Measurements from ENCODE around the gene IFIT2.
"Not testable (repeated sequence)": the region's sequence is repeated elsewhere in the genome, so short reads cannot be mapped to it uniquely, and the experiment has no call there.

Gene IFIT2

DNA sequence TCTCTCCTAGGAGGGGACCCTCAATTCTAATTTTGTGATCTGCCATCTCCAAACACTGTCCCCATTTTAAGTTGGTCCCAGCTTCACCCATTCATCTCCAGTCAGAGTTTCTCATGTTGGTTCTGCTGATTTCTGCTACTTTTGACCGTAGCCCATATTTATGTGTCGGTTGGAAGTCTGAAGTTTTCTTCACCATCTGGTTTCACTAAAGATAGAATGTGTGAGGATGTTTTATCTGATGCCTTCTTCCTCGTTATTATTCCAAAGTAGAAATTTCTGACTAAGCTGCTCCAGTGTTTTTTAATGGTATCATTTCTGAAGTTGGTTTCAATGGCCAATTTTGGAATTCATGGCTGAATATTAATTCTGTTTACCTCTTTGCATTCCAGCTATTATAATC lies 21.3 kb upstream of the IFIT2 start:
- DNase-seq: no peak

DNA sequence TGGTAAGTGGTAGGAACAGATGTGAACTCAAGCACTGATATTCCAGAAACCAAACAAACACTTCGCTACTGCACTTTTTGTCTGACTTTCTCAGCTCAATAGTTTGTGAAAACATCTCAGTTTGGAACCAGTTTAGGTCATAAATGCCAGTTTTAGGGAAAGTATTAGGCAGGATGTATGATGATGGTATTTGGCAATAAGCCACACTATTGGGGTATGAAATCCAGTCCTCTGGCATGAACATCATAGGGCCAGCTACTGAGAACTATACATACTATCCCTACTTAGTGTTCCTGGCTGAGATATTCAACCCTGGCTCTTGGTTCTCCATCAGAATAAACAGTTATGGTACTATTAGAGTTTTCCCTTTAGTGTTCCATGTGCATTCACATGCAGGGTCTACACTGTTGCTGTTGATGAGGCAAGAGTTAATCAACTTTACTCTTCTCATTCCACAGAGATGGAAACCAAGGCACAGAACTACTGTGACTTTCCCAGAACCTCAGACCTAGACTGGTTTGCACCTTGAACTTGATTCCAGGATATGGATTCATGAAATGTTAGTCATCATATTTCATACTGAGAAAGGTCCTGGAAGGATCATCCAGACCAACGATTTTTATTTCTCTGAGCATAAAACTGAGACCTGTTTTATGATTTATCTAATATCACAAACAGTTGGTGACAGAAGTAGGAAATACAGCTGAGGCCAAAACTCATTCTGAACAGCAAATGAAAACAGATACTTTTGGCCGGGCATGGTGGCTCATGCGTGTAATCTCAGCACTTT lies 20.0 kb upstream of the IFIT2 start:
- DNase-seq: no peak

DNA sequence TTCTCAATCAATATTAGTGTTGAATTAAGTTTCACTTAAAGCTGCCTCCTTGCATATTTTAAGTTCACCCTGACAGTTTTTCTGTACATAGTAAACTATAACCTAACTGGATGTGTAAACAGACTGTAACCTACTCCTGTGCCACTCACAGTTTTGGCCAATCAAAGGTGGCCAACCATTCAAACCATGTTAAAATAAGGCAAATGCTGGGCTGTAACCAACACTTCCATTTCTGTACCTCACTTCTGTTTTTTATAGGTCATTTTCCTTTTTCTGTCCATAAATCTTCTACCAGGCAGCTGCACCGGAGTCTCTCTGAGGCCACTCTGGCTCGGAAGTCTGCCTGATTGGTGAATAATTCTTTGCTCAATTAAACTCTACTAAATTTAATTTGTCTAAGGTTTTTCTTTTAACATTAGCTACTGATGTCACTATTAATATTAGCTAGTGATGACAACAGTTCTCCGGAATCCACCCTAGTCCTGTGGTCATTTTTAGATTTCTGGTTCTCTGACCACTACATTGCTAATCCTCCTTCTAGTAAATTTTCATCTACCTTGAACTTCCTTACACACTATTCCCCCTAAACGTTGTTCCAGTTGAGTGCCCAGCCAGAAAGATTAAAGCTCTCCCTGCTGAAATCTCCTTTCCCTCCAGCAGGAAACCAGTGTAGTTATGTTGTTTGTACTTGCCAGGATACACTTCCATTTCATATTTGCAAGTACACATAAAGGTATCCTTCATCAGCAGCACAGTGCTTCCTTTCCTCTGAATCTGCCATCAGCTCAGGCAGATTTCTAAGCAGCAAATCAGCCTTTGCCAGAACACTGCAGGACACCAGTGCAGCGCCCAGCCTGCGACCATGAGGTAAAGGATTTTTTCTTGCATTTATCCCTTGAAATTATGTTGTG lies 18.6 kb upstream of the IFIT2 start:
- no peak for DNase-seq

DNA sequence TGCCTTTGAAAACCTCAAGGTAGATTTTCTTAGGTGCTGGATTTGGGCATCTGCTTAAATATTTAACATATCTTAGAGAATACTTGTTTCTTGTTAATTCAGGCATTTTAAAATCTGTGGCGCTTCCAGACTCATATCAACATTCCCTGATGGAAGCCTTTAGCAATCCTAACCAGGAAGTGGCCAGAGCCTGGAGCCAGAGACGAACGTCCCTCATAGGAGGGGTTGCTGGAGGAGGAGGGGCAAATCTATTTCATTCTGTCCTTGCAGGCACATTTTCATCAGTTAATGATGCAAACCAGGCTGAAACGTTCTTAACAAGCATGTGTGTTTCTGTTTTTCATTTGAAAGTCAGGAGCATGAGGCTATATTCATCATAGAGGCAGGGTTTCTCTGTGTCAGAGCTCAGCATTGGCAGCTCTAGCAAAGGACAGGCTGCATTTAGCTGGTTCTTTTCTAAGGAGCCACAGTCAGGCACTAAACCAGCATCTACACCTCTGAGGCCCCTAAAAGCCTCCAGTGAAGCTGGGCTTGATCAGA lies 17.8 kb upstream of the IFIT2 start:
- DNase-seq: no peak

DNA sequence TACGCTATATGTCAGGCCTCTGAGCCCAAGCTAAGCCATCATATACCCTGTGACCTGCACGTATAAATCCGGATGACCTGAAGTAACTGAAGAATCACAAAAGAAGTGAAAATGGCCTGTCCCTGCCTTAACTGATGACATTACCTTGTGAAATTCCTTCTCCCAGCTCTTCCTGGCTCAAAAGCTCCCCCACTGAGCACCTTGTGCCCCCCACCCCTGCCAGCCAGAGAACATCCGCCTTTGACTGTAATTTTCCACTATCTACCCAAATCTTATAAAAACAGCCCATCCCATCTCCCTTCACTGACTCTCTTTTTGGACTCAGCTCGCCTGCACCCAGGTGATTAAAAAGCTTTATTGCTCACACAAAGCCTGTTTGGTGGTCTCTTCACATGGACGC lies 17.1 kb upstream of the IFIT2 start:
- not testable (repeated sequence) for DNase-seq

DNA sequence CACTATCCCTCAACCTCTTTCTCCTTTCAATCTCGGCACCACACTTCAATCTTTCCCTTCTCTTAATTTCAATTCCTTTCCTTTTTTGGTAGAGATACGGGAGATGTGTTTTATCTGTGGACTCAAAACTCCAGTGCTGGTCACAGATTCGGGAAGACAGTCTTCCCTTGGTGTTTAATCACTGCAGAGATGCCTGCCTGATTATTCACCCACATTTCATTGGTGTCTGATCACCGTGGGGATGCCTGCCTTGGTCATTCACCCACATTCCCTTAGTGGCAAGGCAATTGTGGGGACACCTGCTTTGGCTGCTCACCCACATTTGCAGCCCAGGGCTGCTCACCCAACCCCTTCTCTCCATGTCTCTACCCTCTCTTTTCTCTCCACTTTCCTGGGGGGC lies 16.5 kb upstream of the IFIT2 start:
- DNase-seq: not testable (repeated sequence)

DNA sequence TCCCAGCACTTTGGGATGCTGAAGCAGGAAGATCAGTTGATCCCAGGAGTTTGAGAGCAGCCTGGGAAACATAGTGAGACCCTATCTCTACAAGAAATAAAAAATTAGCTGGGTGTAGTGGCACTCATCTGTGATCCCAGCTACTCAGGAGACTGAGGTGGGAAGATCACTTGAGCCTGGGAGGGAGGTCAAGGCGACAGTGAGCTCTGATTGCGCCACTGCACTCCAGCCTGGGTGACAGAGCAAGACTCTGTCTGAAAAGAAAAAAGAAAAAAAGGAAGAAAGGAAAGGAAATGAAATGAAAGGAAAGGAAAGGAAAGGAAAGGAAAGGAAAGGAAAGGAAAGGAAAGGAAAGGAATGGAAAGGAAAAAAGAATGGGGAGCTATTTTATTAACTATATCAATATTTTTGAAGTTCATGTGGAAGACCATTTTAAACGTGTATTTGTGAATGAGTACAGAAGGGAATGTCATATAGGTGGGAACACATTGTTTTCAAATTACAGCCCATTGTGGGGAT lies 7.1 kb upstream of the IFIT2 start:
- no peak for DNase-seq

DNA sequence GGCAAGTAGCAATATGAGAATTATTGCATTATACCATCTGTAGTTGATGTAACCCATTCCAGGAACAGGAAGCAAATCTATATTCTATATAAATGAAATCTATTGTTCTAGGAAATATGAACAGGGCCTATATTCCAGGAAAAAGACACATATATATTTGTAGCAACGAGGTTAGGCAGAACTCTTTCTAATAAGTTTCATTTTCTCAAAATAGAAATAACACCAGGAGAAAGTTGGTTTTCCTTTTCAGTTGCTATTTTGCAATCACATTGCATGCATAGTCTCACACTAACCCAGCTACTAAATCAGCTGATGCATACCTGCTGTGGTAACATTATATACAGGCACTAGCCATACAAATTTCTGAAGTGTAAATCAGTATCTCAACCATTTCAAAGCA lies 6.2 kb upstream of the IFIT2 start:
- peak; percentile 43 for DNase-seq

DNA sequence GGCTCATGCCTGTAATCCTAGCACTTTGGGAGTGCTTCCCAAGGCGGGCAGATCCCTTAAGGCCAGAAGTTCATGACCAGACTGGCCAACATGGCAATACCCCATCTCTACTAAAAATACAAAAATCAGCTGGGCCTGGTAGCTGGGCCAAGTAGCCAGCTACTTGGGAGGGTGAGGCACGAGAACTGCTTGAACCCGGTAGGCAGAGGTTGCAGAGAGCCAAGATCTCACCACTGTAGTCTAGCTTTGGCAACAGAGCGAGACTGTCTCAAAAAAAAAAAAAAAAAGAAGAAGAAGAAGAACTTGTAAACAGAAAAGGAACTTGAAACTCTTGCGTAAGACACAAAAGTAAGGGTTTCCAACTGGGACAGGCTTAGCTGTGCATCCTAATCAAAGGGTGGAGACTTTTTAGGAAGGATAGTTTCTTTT lies 5.6 kb upstream of the IFIT2 start:
- DNase-seq: no peak

DNA sequence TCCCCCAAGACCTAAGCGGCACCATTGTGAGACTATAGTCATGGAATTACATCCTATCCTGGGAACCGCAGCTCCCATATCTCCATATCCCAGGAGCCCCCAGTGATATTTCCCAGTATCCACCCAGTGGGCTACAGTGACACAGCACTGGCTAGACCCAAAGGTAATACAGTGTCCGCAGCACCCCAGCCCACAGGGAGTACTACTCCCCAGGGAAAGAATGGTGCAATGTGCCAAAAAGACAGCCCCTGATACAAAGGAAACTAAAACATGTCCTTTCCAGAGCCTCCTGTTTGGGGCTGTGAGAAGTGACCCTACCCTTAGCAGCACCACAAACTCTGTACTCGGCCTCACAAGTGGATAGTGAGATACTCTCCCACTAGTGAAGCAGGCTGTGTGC lies 4.5 kb upstream of the IFIT2 start:
- no peak for DNase-seq

DNA sequence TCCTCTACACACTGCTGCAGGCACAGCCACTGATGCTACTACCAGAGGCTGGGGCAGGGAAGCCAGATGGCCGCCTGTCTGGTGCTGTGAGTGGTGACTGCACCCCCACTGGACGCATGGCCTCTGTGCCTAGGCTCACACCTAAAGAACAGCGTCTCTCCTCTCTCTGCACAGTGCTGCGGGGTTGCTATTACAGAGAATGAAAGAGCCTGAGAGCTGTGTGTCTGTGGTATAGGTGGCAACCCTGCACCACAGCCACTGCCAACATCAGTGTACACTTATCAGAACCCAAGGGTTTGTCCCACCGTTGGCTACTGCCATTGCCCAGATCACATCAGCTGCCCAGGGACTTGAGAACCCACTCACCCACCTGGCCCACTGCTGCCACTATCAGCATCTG lies 4.1 kb upstream of the IFIT2 start:
- DNase-seq: no peak

DNA sequence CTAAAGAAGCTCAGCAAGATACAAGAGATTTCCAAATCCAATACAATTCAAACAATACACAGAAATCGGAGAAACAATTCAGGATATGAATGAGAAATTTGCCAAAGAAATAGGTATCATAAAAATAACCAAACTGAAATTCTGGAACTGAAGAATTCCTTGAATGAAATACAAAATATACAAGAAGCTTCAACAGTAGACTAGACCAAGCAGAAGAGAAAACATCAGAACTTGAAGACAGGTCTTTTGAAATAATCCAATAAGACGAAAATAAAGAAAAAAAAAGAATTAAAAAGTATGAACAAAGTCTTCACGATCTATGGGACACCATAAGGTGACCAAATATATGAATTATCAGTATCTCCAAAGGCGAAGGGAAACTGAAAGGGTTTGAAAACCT lies 2.8 kb upstream of the IFIT2 start:
- no peak for DNase-seq

DNA sequence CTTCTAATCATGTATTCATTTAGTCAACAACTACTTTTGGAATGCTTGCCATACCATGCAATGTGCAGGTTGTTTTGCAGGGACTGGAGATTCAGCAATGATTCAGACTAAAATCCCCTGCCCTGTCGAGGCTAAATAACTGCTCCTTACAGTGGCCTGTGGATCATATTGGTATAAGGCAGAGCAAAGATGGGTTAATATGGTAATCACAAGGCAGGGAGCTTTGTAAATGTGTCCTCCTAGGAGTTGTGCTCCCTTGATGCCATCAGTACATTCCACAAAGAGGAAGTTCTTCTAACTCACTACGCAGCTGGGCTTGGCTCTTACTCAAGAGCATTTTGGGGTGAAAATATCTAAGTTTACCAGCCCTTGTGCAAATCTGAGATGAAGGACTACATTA lies 614 bp upstream of the IFIT2 start:
- DNase-seq: peak; percentile 8

DNA sequence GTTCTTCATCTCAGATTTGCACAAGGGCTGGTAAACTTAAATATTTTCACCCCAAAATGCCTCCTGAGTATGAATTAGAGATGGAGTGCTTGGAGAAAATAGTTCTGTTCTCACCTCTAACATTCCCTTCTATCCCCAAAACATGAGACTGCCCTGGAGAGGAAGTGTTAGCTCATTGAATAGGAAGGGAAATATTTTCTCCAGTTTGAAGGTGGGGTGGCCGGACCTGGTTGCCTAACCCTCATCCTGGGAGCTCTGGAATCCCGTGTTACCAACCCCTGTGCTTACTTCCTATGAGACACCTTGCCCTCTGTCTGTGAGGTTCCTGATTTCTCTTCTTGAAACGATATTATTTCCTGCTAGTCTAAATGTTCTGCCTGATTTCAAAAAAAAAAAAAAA lies 779 bp downstream of the IFIT2 start:
- no peak for DNase-seq

DNA sequence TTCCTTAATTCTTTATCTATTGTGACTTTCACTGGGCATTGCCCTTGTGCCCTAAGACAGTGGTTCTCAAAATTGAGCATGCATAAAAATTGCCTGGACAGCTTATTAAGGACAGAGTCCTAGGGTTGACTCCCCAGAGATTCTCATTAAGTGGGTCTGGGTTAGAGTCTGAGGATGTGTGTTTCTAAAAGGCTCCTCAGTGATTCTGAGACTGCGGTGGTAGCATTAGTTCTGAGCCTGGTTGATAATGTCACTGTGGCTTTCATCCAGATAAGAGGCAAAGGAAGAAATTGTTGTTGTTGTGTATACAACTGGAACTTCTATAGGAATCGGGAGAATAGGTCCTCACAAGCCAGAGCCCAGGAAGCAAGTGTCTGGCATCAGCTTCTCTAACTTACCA lies 1.3 kb downstream of the IFIT2 start:
- DNase-seq: no peak

DNA sequence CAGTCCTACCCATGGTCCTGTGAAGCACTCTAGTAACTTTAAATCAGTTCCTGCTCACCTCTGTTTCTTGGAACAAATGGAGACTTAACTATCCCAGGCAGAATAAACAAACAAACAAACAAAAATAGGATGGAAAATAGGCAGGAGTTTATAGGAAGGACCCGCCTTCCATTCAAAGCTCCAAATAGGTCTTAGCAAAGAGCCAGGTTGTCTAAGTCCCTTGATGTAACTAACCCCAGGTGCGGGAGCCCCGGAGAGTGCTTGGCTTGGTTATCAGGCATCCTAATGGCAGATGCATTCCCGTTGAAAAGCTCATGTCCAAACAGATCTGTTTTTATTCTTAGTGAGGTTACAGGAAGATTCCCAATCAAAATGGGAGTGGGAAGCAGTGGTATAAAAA lies 2.2 kb downstream of the IFIT2 start:
- no peak for DNase-seq

DNA sequence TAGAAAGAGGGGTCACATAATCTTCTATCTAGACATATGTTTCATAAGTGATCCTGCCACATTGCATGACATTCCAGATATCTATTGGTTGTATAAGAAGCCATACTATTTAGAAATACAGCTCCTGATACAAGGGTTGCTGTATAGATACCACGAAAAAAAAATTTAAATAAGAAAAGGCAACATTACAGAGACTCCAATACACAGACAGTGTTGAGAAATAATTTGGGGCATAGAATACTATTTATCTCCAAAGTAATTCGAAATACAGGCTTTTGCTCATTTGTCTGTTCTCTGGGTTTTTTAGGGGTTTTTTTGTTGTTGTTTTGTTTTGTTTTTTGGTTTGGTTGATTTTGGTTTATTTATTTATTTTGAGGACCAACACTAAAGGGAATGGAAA lies 2.6 kb downstream of the IFIT2 start:
- no peak for DNase-seq

DNA sequence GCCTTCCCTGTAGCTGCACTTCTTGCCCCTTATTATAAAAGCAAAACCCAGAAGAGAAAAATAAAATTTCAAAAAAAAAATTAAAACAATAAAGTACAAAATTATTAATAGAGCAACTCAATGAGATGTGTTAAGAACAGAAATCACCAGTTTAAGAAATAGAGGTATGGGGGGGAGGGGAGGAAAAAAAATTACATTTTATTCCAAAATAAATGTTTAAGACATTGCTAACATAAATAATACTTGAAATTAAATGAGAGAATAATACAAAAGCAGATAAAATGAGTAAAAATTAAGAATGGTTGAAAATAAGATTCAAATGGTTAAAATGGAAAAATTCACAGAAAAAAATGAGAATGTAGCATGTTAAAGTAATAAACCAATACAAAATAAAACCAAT lies 3.1 kb downstream of the IFIT2 start:
- no peak for DNase-seq

DNA sequence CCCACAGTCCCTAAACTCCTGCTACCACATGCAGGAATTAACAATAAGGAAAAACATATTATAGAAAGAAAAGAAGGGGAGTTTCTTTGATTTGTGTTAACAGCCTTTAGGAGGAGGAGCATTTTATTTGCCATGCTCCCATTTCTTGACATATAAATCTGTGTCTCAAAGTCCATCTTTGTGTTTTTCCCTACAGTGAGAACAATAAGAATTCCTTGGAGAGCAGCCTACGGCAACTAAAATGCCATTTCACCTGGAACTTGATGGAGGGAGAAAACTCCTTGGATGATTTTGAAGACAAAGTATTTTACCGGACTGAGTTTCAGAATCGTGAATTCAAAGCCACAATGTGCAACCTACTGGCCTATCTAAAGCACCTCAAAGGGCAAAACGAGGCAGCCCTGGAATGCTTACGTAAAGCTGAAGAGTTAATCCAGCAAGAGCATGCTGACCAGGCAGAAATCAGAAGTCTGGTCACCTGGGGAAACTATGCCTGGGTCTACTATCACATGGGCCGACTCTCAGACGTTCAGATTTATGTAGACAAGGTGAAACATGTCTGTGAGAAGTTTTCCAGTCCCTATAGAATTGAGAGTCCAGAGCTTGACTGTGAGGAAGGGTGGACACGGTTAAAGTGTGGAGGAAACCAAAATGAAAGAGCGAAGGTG lies 4.1 kb downstream of the IFIT2 start:
- DNase-seq: no peak

DNA sequence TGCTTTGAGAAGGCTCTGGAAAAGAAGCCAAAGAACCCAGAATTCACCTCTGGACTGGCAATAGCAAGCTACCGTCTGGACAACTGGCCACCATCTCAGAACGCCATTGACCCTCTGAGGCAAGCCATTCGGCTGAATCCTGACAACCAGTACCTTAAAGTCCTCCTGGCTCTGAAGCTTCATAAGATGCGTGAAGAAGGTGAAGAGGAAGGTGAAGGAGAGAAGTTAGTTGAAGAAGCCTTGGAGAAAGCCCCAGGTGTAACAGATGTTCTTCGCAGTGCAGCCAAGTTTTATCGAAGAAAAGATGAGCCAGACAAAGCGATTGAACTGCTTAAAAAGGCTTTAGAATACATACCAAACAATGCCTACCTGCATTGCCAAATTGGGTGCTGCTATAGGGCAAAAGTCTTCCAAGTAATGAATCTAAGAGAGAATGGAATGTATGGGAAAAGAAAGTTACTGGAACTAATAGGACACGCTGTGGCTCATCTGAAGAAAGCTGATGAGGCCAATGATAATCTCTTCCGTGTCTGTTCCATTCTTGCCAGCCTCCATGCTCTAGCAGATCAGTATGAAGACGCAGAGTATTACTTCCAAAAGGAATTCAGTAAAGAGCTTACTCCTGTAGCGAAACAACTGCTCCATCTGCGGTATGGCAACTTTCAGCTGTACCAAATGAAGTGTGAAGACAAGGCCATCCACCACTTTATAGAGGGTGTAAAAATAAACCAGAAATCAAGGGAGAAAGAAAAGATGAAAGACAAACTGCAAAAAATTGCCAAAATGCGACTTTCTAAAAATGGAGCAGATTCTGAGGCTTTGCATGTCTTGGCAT lies 4.8 kb downstream of the IFIT2 start:
- no peak for DNase-seq

DNA sequence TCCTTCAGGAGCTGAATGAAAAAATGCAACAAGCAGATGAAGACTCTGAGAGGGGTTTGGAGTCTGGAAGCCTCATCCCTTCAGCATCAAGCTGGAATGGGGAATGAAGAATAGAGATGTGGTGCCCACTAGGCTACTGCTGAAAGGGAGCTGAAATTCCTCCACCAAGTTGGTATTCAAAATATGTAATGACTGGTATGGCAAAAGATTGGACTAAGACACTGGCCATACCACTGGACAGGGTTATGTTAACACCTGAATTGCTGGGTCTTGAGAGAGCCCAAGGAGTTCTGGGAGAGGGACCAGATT lies 5.4 kb downstream of the IFIT2 start:
- DNase-seq: no peak

DNA sequence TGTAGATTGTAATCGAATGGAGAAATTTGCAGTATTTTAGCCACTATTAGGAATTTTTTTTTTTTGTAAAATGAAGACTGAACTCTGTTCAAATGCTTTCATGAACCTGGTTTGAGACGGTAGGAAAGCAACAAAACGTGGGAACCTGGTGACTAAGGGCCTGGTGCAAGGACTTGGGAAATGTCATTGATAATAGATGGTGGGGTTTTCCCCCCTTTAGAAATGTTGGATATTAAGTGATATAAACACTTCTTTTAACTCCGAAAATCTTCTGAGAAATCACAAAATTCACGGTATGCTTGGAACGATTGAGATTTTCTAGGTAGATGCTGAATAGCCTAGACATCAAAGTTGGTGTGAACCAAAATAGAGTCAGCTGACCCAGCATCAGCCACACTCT lies 6.4 kb downstream of the IFIT2 start:
- DNase-seq: no peak
